CD14-positive monocyte (primary cell): ENCODE results near the gene AOAH. TPM values are rescaled to one million over a fixed set of nuclear protein-coding genes. Genes with fewer than 3 reads are reported as not detected.

ENCODE experiments used
- DNase-seq, 3 donors: peaks; one replicate each; pipeline ENCODE4 v3.0.0-alpha.2; 2011 to 2022
- H2AFZ ChIP-seq: 2 replicates; pipeline ENCODE4 v1.6.0; 2012; ENCODE audit warnings: mild to moderate bottlenecking, low read depth, low read length, inconsistent platforms; ENCODE audit not compliant: insufficient read depth, poor library complexity, severe bottlenecking
- H3K27ac ChIP-seq, 2 donors: 1 replicate in 1 of 2; 2 replicates in 1 of 2; pipeline ENCODE4 v1.5.1; 2012 to 2013; ENCODE audit warnings: low read length in 2 of 2, control low read depth in 1 of 2, inconsistent platforms in 1 of 2, low read depth in 1 of 2, mild to moderate bottlenecking in 1 of 2
- H3K27me3 ChIP-seq, 2 donors: one replicate each; pipeline versions ENCODE4 v1.6.0 to v1.6.1; 2011 to 2013; ENCODE audit warnings: low read length in 2 of 2; ENCODE audit not compliant: control insufficient read depth in 2 of 2, insufficient read depth in 2 of 2
- H3K36me3 ChIP-seq, 2 donors: replicated peaks in 1 of 2; 1 replicate in 1 of 2; 2 replicates in 1 of 2; pipeline versions ENCODE4 v1.5.1 to v1.6.1; 2012 to 2013; ENCODE audit warnings: low read length in 2 of 2, control low read depth in 1 of 2, inconsistent platforms in 1 of 2, mild to moderate bottlenecking in 1 of 2; ENCODE audit not compliant: insufficient read depth in 2 of 2, control insufficient read depth in 1 of 2
- H3K4me1 ChIP-seq, 2 donors: 1 replicate in 1 of 2; 2 replicates in 1 of 2; pipeline versions ENCODE4 v1.5.1 to v1.6.1; 2012 to 2013; ENCODE audit warnings: low read length in 2 of 2, control low read depth in 1 of 2, inconsistent platforms in 1 of 2, mild to moderate bottlenecking in 1 of 2, moderate library complexity in 1 of 2; ENCODE audit not compliant: insufficient read depth in 2 of 2, control insufficient read depth in 1 of 2
- H3K4me2 ChIP-seq: replicated peaks from 2 replicates; pipeline ENCODE3; 2012; ENCODE audit warnings: low read length, moderate library complexity, mild to moderate bottlenecking; ENCODE audit not compliant: poor library complexity, severe bottlenecking; ENCODE audit errors: extremely low read depth
- H3K4me3 ChIP-seq, 3 experiments: fragments of 200-600 bp in 1 of 3; sonication (generic) in 1 of 3; replicated peaks in 1 of 3; 1 replicate in 2 of 3; 2 replicates in 1 of 3; pipeline ENCODE4 v1.5.1; 2011 to 2013; ENCODE audit warnings: low read length in 3 of 3, mild to moderate bottlenecking in 3 of 3, control low read depth in 2 of 3, low read depth in 2 of 3, inconsistent platforms in 1 of 3, moderate library complexity in 1 of 3
- H3K79me2 ChIP-seq: 2 replicates; pipeline ENCODE4 v1.6.0; 2012; ENCODE audit warnings: mild to moderate bottlenecking, control low read depth, inconsistent platforms, low read length, moderate library complexity; ENCODE audit not compliant: insufficient read depth
- H3K9ac ChIP-seq: 2 replicates; pipeline ENCODE4 v1.6.0; 2017; ENCODE audit warnings: low read length, mild to moderate bottlenecking; ENCODE audit not compliant: insufficient read depth, poor library complexity, severe bottlenecking
- H3K9me3 ChIP-seq, 2 donors: replicated peaks in 1 of 2; 1 replicate in 1 of 2; 2 replicates in 1 of 2; pipeline versions ENCODE4 v1.5.1 to v1.6.1; 2012 to 2013; ENCODE audit warnings: low read length in 2 of 2, control low read depth in 1 of 2; ENCODE audit not compliant: control insufficient read depth in 1 of 2, insufficient read depth in 1 of 2
- H4K20me1 ChIP-seq: 2 replicates; pipeline ENCODE4 v1.6.0; 2012; ENCODE audit warnings: mild to moderate bottlenecking, low read length, control low read depth, moderate library complexity; ENCODE audit not compliant: insufficient read depth
- H3K27ac Mint-ChIP-seq, 7 donors: one replicate each; pipeline ENCODE4 v1.8.0; 2020; ENCODE audit warnings: mild to moderate bottlenecking in 7 of 7, mixed read lengths in 7 of 7, moderate library complexity in 6 of 7, inconsistent platforms in 2 of 7
- H3K27me3 Mint-ChIP-seq, 3 donors: one replicate each; pipeline ENCODE4 v1.8.0; 2021 to 2022; ENCODE audit warnings: low read depth in 3 of 3, mild to moderate bottlenecking in 3 of 3, mixed read lengths in 3 of 3, moderate library complexity in 3 of 3, inconsistent platforms in 1 of 3
- H3K36me3 Mint-ChIP-seq, 2 donors: one replicate each; pipeline ENCODE4 v1.8.0; 2020; ENCODE audit warnings: mixed read lengths in 2 of 2, inconsistent platforms in 1 of 2, mild to moderate bottlenecking in 1 of 2
- H3K4me1 Mint-ChIP-seq: one replicate; pipeline ENCODE4 v1.8.0; 2020; ENCODE audit warnings: mild to moderate bottlenecking, mixed read lengths
- H3K4me3 Mint-ChIP-seq, 2 donors: one replicate each; pipeline ENCODE4 v1.8.0; 2020; ENCODE audit warnings: mild to moderate bottlenecking in 2 of 2, mixed read lengths in 2 of 2, moderate library complexity in 1 of 2
- H3K9me3 Mint-ChIP-seq, 7 donors: one replicate each; pipeline ENCODE4 v1.8.0; 2020 to 2022; ENCODE audit warnings: mixed read lengths in 7 of 7, mild to moderate bottlenecking in 6 of 7, moderate library complexity in 6 of 7, inconsistent platforms in 2 of 7
- CTCF ChIP-seq: fragments of 200-600 bp; IDR thresholded peaks from one replicate; pipeline ENCODE4 v1.8.0; 2022; ENCODE audit warnings: antibody characterized with exemption, mild to moderate bottlenecking
- WGBS: methylation state at CpG from one replicate; pipeline ENCODE4 v1.1.5; 2013; ENCODE audit warnings: missing lambda C conversion rate; ENCODE audit not compliant: insufficient coverage; 5-methylcytosine and 5-hydroxymethylcytosine counted together
- intact Hi-C, 2 donors: fragments of 100-400 bp; cut with micrococcal nuclease; formaldehyde crosslinking; loops; one replicate each; pipeline versions ENCODE4 v1.15.0 to v1.15.1; 2023
- polyA plus RNA-seq, 3 donors: library from polyadenylated mRNA; depleted of rRNA in 1 of 3; unstranded in 2 of 3; stranded (reverse) in 1 of 3; fragments of 300-500 nt in 2 of 3; fragments of >200 nt in 1 of 3; fragmentation: Illumina TruSeq in 2 of 3; gene quantifications; 1 replicate in 2 of 3; 2 replicates in 1 of 3; pipeline ENCODE4 v1.2.3, GENCODE V29; 2012 to 2021

The AOAH gene
- polyA plus RNA-seq, 3 donors, result 305 to 467 (median 349) TPM

DNA sequence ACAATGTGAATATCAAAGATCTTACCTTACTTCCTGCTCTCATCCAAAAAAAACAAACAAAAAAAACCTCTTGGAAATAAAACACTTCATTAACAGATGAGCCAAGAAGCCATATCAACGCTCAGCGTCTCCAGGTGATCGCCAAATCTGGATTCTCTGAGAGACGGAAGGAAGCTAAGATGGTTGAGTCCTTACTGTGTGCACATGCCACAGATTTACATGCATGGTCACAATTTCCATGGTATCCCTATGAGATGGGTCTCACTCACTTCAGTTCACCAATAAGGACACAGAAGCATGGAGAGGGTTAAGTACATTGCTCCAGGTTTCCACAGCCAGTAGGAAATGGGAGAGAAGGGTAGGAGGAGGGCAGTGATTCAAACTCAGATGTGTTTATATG, 1.0 kb downstream of the AOAH start:
- Histone ChIP-seq H3K4me1 (peaks cover 58 to 90% of the 10 kb centered on the region in 2 donors), H3K79me2 (peaks cover 83% of the 10 kb centered on the region), H3K27me3 (no peaks in the 10 kb centered on the region), H3K27ac (peak overlapping the region in 1 of 2 donors; percentile 87), H4K20me1 (peaks cover 17% of the 10 kb centered on the region), H3K9ac (peak overlapping the region; percentile 66), H3K36me3 (peaks cover 0 to 6% of the 10 kb centered on the region in 2 donors), H3K4me2 (peak overlapping the region; percentile 99), H3K4me3 (peak overlapping the region; percentile 58 to 99 (median 95)), H2AFZ (no peak overlapping the region), H3K9me3 (no peaks in the 10 kb centered on the region)
- intact Hi-C loops, result no loop called here
- Mint-ChIP-seq H3K27ac (peak overlapping the region; percentile 90 to 98 (median 97)), H3K27me3 (no peaks in the 10 kb centered on the region), H3K9me3 (peaks cover 0 to 6% (median 0%) of the 10 kb centered on the region in 7 donors), H3K36me3 (peaks cover 21 to 40% of the 10 kb centered on the region in 2 donors), H3K4me1 (peaks cover 83% of the 10 kb centered on the region), H3K4me3 (peak overlapping the region; percentile 96 to 98)
- WGBS, result 79% methylated on average over 4 of the region's 4 CpGs
- DNase-seq, result no peak
- TF ChIP-seq CTCF, result no peak

DNA sequence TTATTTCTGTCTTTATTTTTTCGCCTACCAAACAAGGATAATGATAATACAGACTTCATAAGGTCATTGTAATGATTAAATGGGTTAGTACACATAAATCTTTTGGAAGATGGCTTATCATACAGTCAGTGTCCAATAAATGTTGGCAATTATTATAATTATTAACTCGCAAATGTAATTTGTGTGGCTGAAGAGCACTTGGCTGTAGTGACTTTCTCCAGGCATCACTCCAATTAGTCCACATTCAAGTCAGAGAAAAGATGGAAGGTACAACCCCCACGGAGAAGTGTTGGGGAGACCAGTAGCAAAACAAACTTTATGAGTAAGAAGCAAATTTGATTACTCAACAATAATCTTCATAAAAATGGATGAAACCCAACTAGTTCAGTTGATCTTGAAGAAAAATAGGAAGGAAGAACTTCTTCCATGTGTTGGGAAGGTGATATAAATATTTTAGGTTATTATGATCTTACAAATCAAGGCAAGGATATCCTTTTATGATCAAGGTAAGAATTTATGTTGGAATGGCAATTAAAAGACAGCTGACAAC, 5.1 kb downstream of the AOAH start:
- Histone ChIP-seq H3K9ac (no peak overlapping the region), H4K20me1 (peaks cover 22% of the 10 kb centered on the region), H3K4me1 (peaks cover 39 to 67% of the 10 kb centered on the region in 2 donors), H3K79me2 (peaks cover 82% of the 10 kb centered on the region), H3K36me3 (peaks cover 0 to 6% of the 10 kb centered on the region in 2 donors), H3K4me3 (peak overlapping the region; percentile 1 to 95 (median 30)), H3K27ac (peak overlapping the region in 1 of 2 donors; percentile 88), H2AFZ (no peak overlapping the region), H3K9me3 (no peaks in the 10 kb centered on the region), H3K27me3 (no peaks in the 10 kb centered on the region), H3K4me2 (peak overlapping the region; percentile 99)
- no CpG with 5 or more reads among the region's 3 CpGs for WGBS
- intact Hi-C loops, result no loop called here
- Mint-ChIP-seq H3K27ac (peak overlapping the region in 6 of 7 donors; percentile 30 to 97 (median 76)), H3K9me3 (peaks cover 0 to 5% (median 0%) of the 10 kb centered on the region in 7 donors), H3K4me1 (peaks cover 75% of the 10 kb centered on the region), H3K4me3 (peak overlapping the region; percentile 63 to 96), H3K36me3 (peaks cover 34 to 50% of the 10 kb centered on the region in 2 donors), H3K27me3 (no peaks in the 10 kb centered on the region)
- no peak for TF ChIP-seq CTCF
- peak in 1 of 3 donors; percentile 31 for DNase-seq
